IPS-11a (cell line): ENCODE data around the gene MYBL2.

ENCODE experiments used
- H3K4me3 ChIP-seq: one replicate; pipeline ENCODE4 v1.5.1; 2013; ENCODE audit warnings: low read depth, low read length, control low read depth

MYBL2 gene

GRCh38 chr20:43721429-43722152 lies 54.7 kb downstream of the MYBL2 start:
- H3K4me3 ChIP-seq, result no peak overlapping the region

- no peak overlapping the region for H3K4me3 ChIP-seq
Measured at GRCh38 chr20:43722153-43722505, 55.2 kb downstream of the MYBL2 start.

- no peak overlapping the region for H3K4me3 ChIP-seq
Measured at GRCh38 chr20:43723186-43723585, 56.3 kb downstream of the MYBL2 start.

- no peak overlapping the region for H3K4me3 ChIP-seq
Measured at GRCh38 chr20:43723735-43724134, 56.8 kb downstream of the MYBL2 start.

- H3K4me3 ChIP-seq, result no peak overlapping the region
Measured at GRCh38 chr20:43724383-43724782, 57.5 kb downstream of the MYBL2 start.

- no peak overlapping the region for H3K4me3 ChIP-seq
Measured at GRCh38 chr20:43725666-43726065, 58.8 kb downstream of the MYBL2 start.

- H3K4me3 ChIP-seq, result no peak overlapping the region
Measured at GRCh38 chr20:43726333-43726732, 59.4 kb downstream of the MYBL2 start.

- H3K4me3 ChIP-seq, result no peak within 1 kb of the TSS
Measured at GRCh38 chr20:43726811-43727338, 60.0 kb downstream of the MYBL2 start, which contains the start of gene GTSF1L. GTSF1L (minus strand) TSS chr20:43727002; CDS start chr20:43726694, 308 bp downstream.

GRCh38 chr20:43727980-43728590 lies 61.2 kb downstream of the MYBL2 start:
- H3K4me3 ChIP-seq, result no peak overlapping the region

GRCh38 chr20:43728686-43729255 lies 61.9 kb downstream of the MYBL2 start:
- H3K4me3 ChIP-seq, result no peak overlapping the region

- H3K4me3 ChIP-seq, result no peak overlapping the region
Measured at GRCh38 chr20:43731469-43731868, 64.6 kb downstream of the MYBL2 start.

GRCh38 chr20:43731927-43732326 lies 65.0 kb downstream of the MYBL2 start:
- no peak overlapping the region for H3K4me3 ChIP-seq

- H3K4me3 ChIP-seq, result no peak overlapping the region
Measured at GRCh38 chr20:43736588-43737158, 69.8 kb downstream of the MYBL2 start.

GRCh38 chr20:43737925-43738324 lies 71.0 kb downstream of the MYBL2 start:
- no peak overlapping the region for H3K4me3 ChIP-seq

GRCh38 chr20:43739148-43739749 lies 72.3 kb downstream of the MYBL2 start:
- no peak overlapping the region for H3K4me3 ChIP-seq

GRCh38 chr20:43740642-43741041 lies 73.7 kb downstream of the MYBL2 start:
- H3K4me3 ChIP-seq, result no peak overlapping the region

- no peak overlapping the region for H3K4me3 ChIP-seq
Measured at GRCh38 chr20:43744151-43744611, 77.3 kb downstream of the MYBL2 start.

GRCh38 chr20:43744966-43745730 lies 78.2 kb downstream of the MYBL2 start:
- no peak overlapping the region for H3K4me3 ChIP-seq

- H3K4me3 ChIP-seq, result no peak overlapping the region
Measured at GRCh38 chr20:43746344-43747137, 79.6 kb downstream of the MYBL2 start.

GRCh38 chr20:43748274-43748673 lies 81.4 kb downstream of the MYBL2 start:
- H3K4me3 ChIP-seq, result no peak overlapping the region
